Activated T-cell treated with anti-CD3 and anti-CD28 coated beads, Interleukin-2, amount 50 U/mL, for 24 hours (primary cell): ENCODE data around the gene LCORL.

ENCODE experiments used
- DNase-seq: peaks from one replicate; pipeline ENCODE4 v3.0.0-alpha.2; 2020
- H3K27ac Mint-ChIP-seq: 2 replicates; pipeline ENCODE4 v1.8.0; 2020; ENCODE audit warnings: mild to moderate bottlenecking, mixed read lengths
- H3K27me3 Mint-ChIP-seq: 2 replicates; pipeline ENCODE4 v1.8.0; 2020; ENCODE audit warnings: mixed read lengths
- H3K36me3 Mint-ChIP-seq: 2 replicates; pipeline ENCODE4 v1.8.0; 2020; ENCODE audit warnings: low read depth, mixed read lengths
- H3K4me1 Mint-ChIP-seq: 2 replicates; pipeline ENCODE4 v1.8.0; 2020; ENCODE audit warnings: low read depth, mixed read lengths
- H3K4me3 Mint-ChIP-seq: 2 replicates; pipeline ENCODE4 v1.8.0; 2020; ENCODE audit warnings: mild to moderate bottlenecking, moderate library complexity, mixed read lengths
- H3K9me3 Mint-ChIP-seq: 2 replicates; pipeline ENCODE4 v1.8.0; 2020; ENCODE audit warnings: mixed read lengths

LCORL gene

GRCh38 chr4:17985832-17986231 lies 35.7 kb downstream of the LCORL start:
- H3K4me1 Mint-ChIP-seq = no peaks in the 10 kb centered on the region
- no peak overlapping the region for H3K27ac Mint-ChIP-seq
- peaks cover 51% of the 10 kb centered on the region for H3K9me3 Mint-ChIP-seq
- DNase-seq = no peak
- H3K36me3 Mint-ChIP-seq = peaks cover 26% of the 10 kb centered on the region
- H3K27me3 Mint-ChIP-seq = no peaks in the 10 kb centered on the region
- H3K4me3 Mint-ChIP-seq = no peak overlapping the region

GRCh38 chr4:17981063-17981462 lies 40.5 kb downstream of the LCORL start:
- H3K9me3 Mint-ChIP-seq = peaks cover 50% of the 10 kb centered on the region
- DNase-seq = no peak
- no peak overlapping the region for H3K4me3 Mint-ChIP-seq
- no peak overlapping the region for H3K27ac Mint-ChIP-seq
- peaks cover 11% of the 10 kb centered on the region for H3K36me3 Mint-ChIP-seq
- no peaks in the 10 kb centered on the region for H3K4me1 Mint-ChIP-seq
- H3K27me3 Mint-ChIP-seq = no peaks in the 10 kb centered on the region

DNA sequence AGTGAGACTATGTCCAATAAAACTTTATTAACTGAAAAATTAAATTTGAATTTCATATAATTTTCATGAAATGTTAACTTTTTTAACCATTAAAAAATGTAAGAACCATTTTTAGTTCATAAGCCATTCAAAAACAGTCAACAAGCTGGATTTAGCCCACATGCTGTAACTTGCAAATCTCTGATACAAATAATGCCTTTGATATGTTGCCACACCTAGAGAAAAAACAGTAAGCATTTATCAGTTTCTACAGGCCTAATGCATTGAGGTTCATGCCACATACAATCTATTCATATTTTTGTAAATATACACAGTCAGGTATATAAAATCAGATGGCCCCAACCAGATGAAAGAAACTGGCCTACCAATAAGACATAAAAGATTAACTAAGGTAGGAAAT lies 52.8 kb downstream of the LCORL start:
- no peak for DNase-seq

GRCh38 chr4:17967078-17967477 lies 54.5 kb downstream of the LCORL start:
- DNase-seq = no peak
- Mint-ChIP-seq H3K9me3 (no peaks in the 10 kb centered on the region), H3K27me3 (no peaks in the 10 kb centered on the region), H3K27ac (no peak overlapping the region), H3K4me1 (peaks cover 3% of the 10 kb centered on the region), H3K4me3 (no peak overlapping the region), H3K36me3 (peaks cover 3% of the 10 kb centered on the region)

More for the DNA sequence above, 52.8 kb downstream of the LCORL start:
- Mint-ChIP-seq H3K9me3 (no peaks in the 10 kb centered on the region), H3K4me3 (no peak overlapping the region), H3K27me3 (no peaks in the 10 kb centered on the region), H3K36me3 (peaks cover 2% of the 10 kb centered on the region), H3K4me1 (peaks cover 7% of the 10 kb centered on the region), H3K27ac (no peak overlapping the region)

- H3K36me3 Mint-ChIP-seq = peaks cover 9% of the 10 kb centered on the region
- no peak for DNase-seq
- H3K4me1 Mint-ChIP-seq = peaks cover 3% of the 10 kb centered on the region
- H3K27ac Mint-ChIP-seq = no peak overlapping the region
- no peaks in the 10 kb centered on the region for H3K27me3 Mint-ChIP-seq
- H3K4me3 Mint-ChIP-seq = no peak overlapping the region
- no peaks in the 10 kb centered on the region for H3K9me3 Mint-ChIP-seq
Observed at GRCh38 chr4:17966312-17966711, 55.2 kb downstream of the LCORL start.

GRCh38 chr4:17964576-17964975 lies 57.0 kb downstream of the LCORL start:
- H3K4me1 Mint-ChIP-seq = peaks cover 3% of the 10 kb centered on the region
- H3K9me3 Mint-ChIP-seq = no peaks in the 10 kb centered on the region
- peaks cover 23% of the 10 kb centered on the region for H3K36me3 Mint-ChIP-seq
- H3K27me3 Mint-ChIP-seq = no peaks in the 10 kb centered on the region
- no peak for DNase-seq
- no peak overlapping the region for H3K4me3 Mint-ChIP-seq
- no peak overlapping the region for H3K27ac Mint-ChIP-seq

DNA sequence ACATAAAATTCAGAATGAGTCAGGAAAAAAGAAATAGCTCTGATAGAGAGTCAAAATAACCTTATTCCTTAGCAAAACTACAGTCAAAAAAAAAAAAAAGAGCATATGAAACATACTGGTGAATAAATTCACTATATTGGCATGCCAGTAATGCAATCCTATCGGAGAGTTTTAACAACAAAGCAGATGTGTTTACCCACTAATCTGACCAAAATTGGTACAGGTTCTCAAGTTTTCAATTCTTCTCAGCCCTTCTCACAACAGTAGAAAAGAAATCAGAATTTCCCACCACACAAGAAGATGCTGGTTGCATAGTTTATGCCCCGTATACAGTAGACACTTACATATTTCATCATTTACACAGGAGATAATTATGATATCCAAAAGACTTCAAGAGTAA lies 59.4 kb downstream of the LCORL start:
- H3K9me3 Mint-ChIP-seq = no peaks in the 10 kb centered on the region
- H3K36me3 Mint-ChIP-seq = peaks cover 44% of the 10 kb centered on the region
- DNase-seq = no peak
- H3K4me3 Mint-ChIP-seq = no peak overlapping the region
- H3K27me3 Mint-ChIP-seq = no peaks in the 10 kb centered on the region
- no peak overlapping the region for H3K27ac Mint-ChIP-seq
- H3K4me1 Mint-ChIP-seq = peaks cover 6% of the 10 kb centered on the region

DNA sequence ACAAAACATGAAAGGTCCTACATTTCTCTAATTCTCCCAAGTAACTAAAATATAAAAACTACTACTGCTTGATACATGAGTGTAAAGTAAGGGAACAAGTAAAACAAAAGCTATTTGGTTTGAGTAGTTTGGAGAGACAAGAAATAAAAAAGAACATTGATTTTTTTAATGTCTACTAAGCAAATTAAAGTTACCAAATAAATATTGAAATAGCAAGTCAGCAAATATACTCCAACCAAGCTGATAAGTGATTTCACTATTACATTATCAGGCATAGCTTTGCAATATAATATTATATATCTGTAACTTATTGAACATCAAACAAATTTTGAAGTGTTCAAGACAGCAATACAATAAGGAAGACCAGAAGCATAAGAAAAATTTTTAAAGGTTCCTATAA lies 60.3 kb downstream of the LCORL start:
- no peak for DNase-seq
- H3K4me1 Mint-ChIP-seq = peaks cover 6% of the 10 kb centered on the region
- H3K9me3 Mint-ChIP-seq = peaks cover 2% of the 10 kb centered on the region
- peaks cover 51% of the 10 kb centered on the region for H3K36me3 Mint-ChIP-seq
- H3K27ac Mint-ChIP-seq = no peak overlapping the region
- no peaks in the 10 kb centered on the region for H3K27me3 Mint-ChIP-seq
- no peak overlapping the region for H3K4me3 Mint-ChIP-seq

GRCh38 chr4:17958181-17958580 lies 63.4 kb downstream of the LCORL start:
- no peak for DNase-seq
- Mint-ChIP-seq H3K27me3 (no peaks in the 10 kb centered on the region), H3K4me3 (no peak overlapping the region), H3K36me3 (peaks cover 79% of the 10 kb centered on the region), H3K9me3 (peaks cover 2% of the 10 kb centered on the region), H3K27ac (no peak overlapping the region), H3K4me1 (peaks cover 6% of the 10 kb centered on the region)

DNA sequence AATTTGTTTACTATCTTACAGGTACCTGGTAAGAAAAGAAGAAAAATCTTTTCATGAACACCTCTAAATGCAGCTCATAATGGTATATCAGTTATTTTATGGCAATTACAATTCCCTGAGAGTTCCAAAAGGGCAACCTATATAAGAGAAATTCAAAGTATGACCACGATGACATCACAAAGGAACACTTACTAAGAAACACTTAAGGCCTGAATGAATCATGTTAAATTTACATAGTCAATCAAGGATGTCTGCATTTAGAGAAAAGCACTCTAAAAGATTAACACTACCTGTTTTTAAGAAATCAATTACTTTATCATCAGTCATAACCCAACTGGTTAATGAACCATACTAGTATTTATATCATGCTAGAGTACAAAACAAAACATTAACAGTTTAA lies 63.9 kb downstream of the LCORL start:
- H3K36me3 Mint-ChIP-seq = peaks cover 83% of the 10 kb centered on the region
- H3K27me3 Mint-ChIP-seq = no peaks in the 10 kb centered on the region
- peaks cover 2% of the 10 kb centered on the region for H3K9me3 Mint-ChIP-seq
- H3K4me3 Mint-ChIP-seq = no peak overlapping the region
- H3K4me1 Mint-ChIP-seq = peaks cover 6% of the 10 kb centered on the region
- H3K27ac Mint-ChIP-seq = no peak overlapping the region
- DNase-seq = no peak

DNA sequence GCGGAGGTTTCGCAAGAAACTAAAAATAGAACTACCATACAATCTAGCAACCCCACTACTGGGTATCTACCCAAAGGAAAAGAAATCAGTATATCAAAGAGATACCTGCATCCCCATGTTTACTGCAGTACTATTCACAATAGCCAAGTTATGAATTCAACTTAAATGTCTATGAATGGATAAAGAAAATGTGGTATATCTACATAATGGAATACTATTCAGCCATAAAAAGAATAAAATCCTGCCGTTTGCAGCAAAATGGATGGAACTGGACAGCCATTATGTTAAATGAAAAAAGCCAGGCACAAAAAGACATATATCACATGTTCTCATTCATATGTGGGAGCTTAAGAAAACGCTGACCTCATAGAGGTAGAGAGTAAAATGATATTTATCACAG lies 65.3 kb downstream of the LCORL start:
- peaks cover 6% of the 10 kb centered on the region for H3K4me1 Mint-ChIP-seq
- H3K9me3 Mint-ChIP-seq = peaks cover 2% of the 10 kb centered on the region
- H3K36me3 Mint-ChIP-seq = peaks cover 77% of the 10 kb centered on the region
- DNase-seq = no peak
- no peak overlapping the region for H3K4me3 Mint-ChIP-seq
- H3K27me3 Mint-ChIP-seq = no peaks in the 10 kb centered on the region
- no peak overlapping the region for H3K27ac Mint-ChIP-seq

GRCh38 chr4:17945303-17945702 lies 76.3 kb downstream of the LCORL start:
- Mint-ChIP-seq H3K9me3 (no peaks in the 10 kb centered on the region), H3K27me3 (no peaks in the 10 kb centered on the region), H3K4me1 (no peaks in the 10 kb centered on the region), H3K27ac (no peak overlapping the region), H3K4me3 (no peak overlapping the region), H3K36me3 (peaks cover 13% of the 10 kb centered on the region)
- DNase-seq = no peak

DNA sequence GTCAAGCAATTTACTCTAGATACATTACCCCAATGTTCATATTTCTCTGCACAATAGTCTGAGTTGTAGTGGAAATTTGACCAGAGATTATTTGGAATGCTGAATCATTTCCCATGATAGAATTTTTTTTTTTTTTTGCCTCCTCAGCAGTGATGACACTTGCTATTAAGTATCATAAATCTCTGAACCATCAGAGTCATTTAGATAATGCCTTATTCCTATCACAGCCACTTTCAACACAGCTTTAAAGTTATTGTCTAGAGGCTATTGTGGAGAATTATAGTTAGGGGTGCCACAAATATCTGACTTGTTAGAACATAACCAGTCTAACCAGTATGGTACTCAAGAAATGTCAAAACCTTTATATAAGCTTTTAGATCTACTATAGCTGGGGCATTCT lies 79.8 kb downstream of the LCORL start:
- peaks cover under 1% of the 10 kb centered on the region for H3K9me3 Mint-ChIP-seq
- peaks cover 15% of the 10 kb centered on the region for H3K36me3 Mint-ChIP-seq
- H3K27ac Mint-ChIP-seq = no peak overlapping the region
- H3K4me1 Mint-ChIP-seq = no peaks in the 10 kb centered on the region
- H3K27me3 Mint-ChIP-seq = no peaks in the 10 kb centered on the region
- H3K4me3 Mint-ChIP-seq = no peak overlapping the region
- DNase-seq = no peak

DNA sequence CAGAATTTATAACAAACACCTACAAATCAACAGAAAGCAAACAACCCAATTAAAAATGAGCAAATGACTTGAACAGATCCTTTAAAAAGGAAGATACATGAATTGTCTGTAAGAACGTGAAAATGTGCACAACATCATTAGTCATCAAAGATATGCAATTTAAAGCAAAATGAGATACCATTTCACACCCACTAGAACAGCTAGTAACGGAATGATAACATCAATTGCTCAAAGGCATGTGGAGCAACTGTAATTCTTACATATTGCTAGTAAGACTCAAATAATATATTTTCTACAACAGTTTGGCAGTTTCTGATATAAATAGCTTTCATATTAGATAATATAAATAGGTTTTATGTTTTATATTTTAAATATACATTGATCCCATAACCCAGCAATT lies 82.5 kb downstream of the LCORL start:
- Mint-ChIP-seq H3K9me3 (peaks cover 11% of the 10 kb centered on the region), H3K4me3 (no peak overlapping the region), H3K27ac (no peak overlapping the region), H3K36me3 (peaks cover 31% of the 10 kb centered on the region), H3K4me1 (no peaks in the 10 kb centered on the region), H3K27me3 (no peaks in the 10 kb centered on the region)
- no peak for DNase-seq

DNA sequence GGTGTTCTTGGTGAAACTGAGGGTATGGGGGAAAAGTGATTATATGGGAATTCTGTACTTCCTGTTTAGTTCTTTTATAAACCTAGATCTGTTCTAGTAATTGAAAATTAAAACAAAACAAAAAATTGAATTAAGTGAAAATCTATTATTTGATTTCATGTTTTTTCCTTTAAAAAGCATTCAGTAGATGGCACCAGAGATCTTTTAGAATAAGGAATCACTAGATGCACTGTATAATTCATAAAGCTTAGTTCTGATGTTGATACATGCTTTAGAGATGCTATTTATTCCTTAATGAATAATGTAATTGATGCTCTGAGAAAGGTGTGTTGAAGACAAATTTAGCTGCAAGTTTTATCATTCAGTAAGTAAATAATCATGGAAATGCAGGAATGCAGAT lies 87.3 kb downstream of the LCORL start:
- Mint-ChIP-seq H3K27me3 (no peaks in the 10 kb centered on the region), H3K27ac (no peak overlapping the region)

GRCh38 chr4:17933126-17933525 lies 88.4 kb downstream of the LCORL start:
- no peak overlapping the region for H3K4me3 Mint-ChIP-seq
- H3K27me3 Mint-ChIP-seq = no peaks in the 10 kb centered on the region
- no peaks in the 10 kb centered on the region for H3K4me1 Mint-ChIP-seq
- peaks cover 23% of the 10 kb centered on the region for H3K9me3 Mint-ChIP-seq
- no peak for DNase-seq
- H3K36me3 Mint-ChIP-seq = peaks cover 38% of the 10 kb centered on the region
- H3K27ac Mint-ChIP-seq = no peak overlapping the region

More for the DNA sequence above, 87.3 kb downstream of the LCORL start:
- Mint-ChIP-seq H3K36me3 (peaks cover 42% of the 10 kb centered on the region), H3K4me3 (no peak overlapping the region), H3K4me1 (no peaks in the 10 kb centered on the region), H3K9me3 (peaks cover 23% of the 10 kb centered on the region)
- DNase-seq = no peak
